CD14-positive monocyte (primary cell): ENCODE results near the gene SLC43A2. TPM values are rescaled to one million over a fixed set of nuclear protein-coding genes. Genes with fewer than 3 reads are reported as not detected.
A peak's percentile ranks its signal among the peaks of the same experiment; 100 is the strongest.

Experiments
- DNase-seq, 3 donors: peaks; one replicate each; pipeline ENCODE4 v3.0.0-alpha.2; 2011 to 2022
- H2AFZ ChIP-seq: 2 replicates; pipeline ENCODE4 v1.6.0; 2012; ENCODE audit warnings: mild to moderate bottlenecking, low read depth, low read length, inconsistent platforms; ENCODE audit not compliant: insufficient read depth, poor library complexity, severe bottlenecking
- H3K27ac ChIP-seq, 2 donors: 1 replicate in 1 of 2; 2 replicates in 1 of 2; pipeline ENCODE4 v1.5.1; 2012 to 2013; ENCODE audit warnings: low read length in 2 of 2, control low read depth in 1 of 2, inconsistent platforms in 1 of 2, low read depth in 1 of 2, mild to moderate bottlenecking in 1 of 2
- H3K27me3 ChIP-seq, 2 donors: one replicate each; pipeline versions ENCODE4 v1.6.0 to v1.6.1; 2011 to 2013; ENCODE audit warnings: low read length in 2 of 2; ENCODE audit not compliant: control insufficient read depth in 2 of 2, insufficient read depth in 2 of 2
- H3K36me3 ChIP-seq, 2 donors: replicated peaks in 1 of 2; 1 replicate in 1 of 2; 2 replicates in 1 of 2; pipeline versions ENCODE4 v1.5.1 to v1.6.1; 2012 to 2013; ENCODE audit warnings: low read length in 2 of 2, control low read depth in 1 of 2, inconsistent platforms in 1 of 2, mild to moderate bottlenecking in 1 of 2; ENCODE audit not compliant: insufficient read depth in 2 of 2, control insufficient read depth in 1 of 2
- H3K4me1 ChIP-seq, 2 donors: 1 replicate in 1 of 2; 2 replicates in 1 of 2; pipeline versions ENCODE4 v1.5.1 to v1.6.1; 2012 to 2013; ENCODE audit warnings: low read length in 2 of 2, control low read depth in 1 of 2, inconsistent platforms in 1 of 2, mild to moderate bottlenecking in 1 of 2, moderate library complexity in 1 of 2; ENCODE audit not compliant: insufficient read depth in 2 of 2, control insufficient read depth in 1 of 2
- H3K4me2 ChIP-seq: replicated peaks from 2 replicates; pipeline ENCODE3; 2012; ENCODE audit warnings: low read length, moderate library complexity, mild to moderate bottlenecking; ENCODE audit not compliant: poor library complexity, severe bottlenecking; ENCODE audit errors: extremely low read depth
- H3K4me3 ChIP-seq, 3 experiments: fragments of 200-600 bp in 1 of 3; sonication (generic) in 1 of 3; replicated peaks in 1 of 3; 1 replicate in 2 of 3; 2 replicates in 1 of 3; pipeline ENCODE4 v1.5.1; 2011 to 2013; ENCODE audit warnings: low read length in 3 of 3, mild to moderate bottlenecking in 3 of 3, control low read depth in 2 of 3, low read depth in 2 of 3, inconsistent platforms in 1 of 3, moderate library complexity in 1 of 3
- H3K79me2 ChIP-seq: 2 replicates; pipeline ENCODE4 v1.6.0; 2012; ENCODE audit warnings: mild to moderate bottlenecking, control low read depth, inconsistent platforms, low read length, moderate library complexity; ENCODE audit not compliant: insufficient read depth
- H3K9ac ChIP-seq: 2 replicates; pipeline ENCODE4 v1.6.0; 2017; ENCODE audit warnings: low read length, mild to moderate bottlenecking; ENCODE audit not compliant: insufficient read depth, poor library complexity, severe bottlenecking
- H3K9me3 ChIP-seq, 2 donors: replicated peaks in 1 of 2; 1 replicate in 1 of 2; 2 replicates in 1 of 2; pipeline versions ENCODE4 v1.5.1 to v1.6.1; 2012 to 2013; ENCODE audit warnings: low read length in 2 of 2, control low read depth in 1 of 2; ENCODE audit not compliant: control insufficient read depth in 1 of 2, insufficient read depth in 1 of 2
- H4K20me1 ChIP-seq: 2 replicates; pipeline ENCODE4 v1.6.0; 2012; ENCODE audit warnings: mild to moderate bottlenecking, low read length, control low read depth, moderate library complexity; ENCODE audit not compliant: insufficient read depth
- H3K27ac Mint-ChIP-seq, 7 donors: one replicate each; pipeline ENCODE4 v1.8.0; 2020; ENCODE audit warnings: mild to moderate bottlenecking in 7 of 7, mixed read lengths in 7 of 7, moderate library complexity in 6 of 7, inconsistent platforms in 2 of 7
- H3K27me3 Mint-ChIP-seq, 3 donors: one replicate each; pipeline ENCODE4 v1.8.0; 2021 to 2022; ENCODE audit warnings: low read depth in 3 of 3, mild to moderate bottlenecking in 3 of 3, mixed read lengths in 3 of 3, moderate library complexity in 3 of 3, inconsistent platforms in 1 of 3
- H3K36me3 Mint-ChIP-seq, 2 donors: one replicate each; pipeline ENCODE4 v1.8.0; 2020; ENCODE audit warnings: mixed read lengths in 2 of 2, inconsistent platforms in 1 of 2, mild to moderate bottlenecking in 1 of 2
- H3K4me1 Mint-ChIP-seq: one replicate; pipeline ENCODE4 v1.8.0; 2020; ENCODE audit warnings: mild to moderate bottlenecking, mixed read lengths
- H3K4me3 Mint-ChIP-seq, 2 donors: one replicate each; pipeline ENCODE4 v1.8.0; 2020; ENCODE audit warnings: mild to moderate bottlenecking in 2 of 2, mixed read lengths in 2 of 2, moderate library complexity in 1 of 2
- H3K9me3 Mint-ChIP-seq, 7 donors: one replicate each; pipeline ENCODE4 v1.8.0; 2020 to 2022; ENCODE audit warnings: mixed read lengths in 7 of 7, mild to moderate bottlenecking in 6 of 7, moderate library complexity in 6 of 7, inconsistent platforms in 2 of 7
- CTCF ChIP-seq: fragments of 200-600 bp; IDR thresholded peaks from one replicate; pipeline ENCODE4 v1.8.0; 2022; ENCODE audit warnings: antibody characterized with exemption, mild to moderate bottlenecking
- WGBS: methylation state at CpG from one replicate; pipeline ENCODE4 v1.1.5; 2013; ENCODE audit warnings: missing lambda C conversion rate; ENCODE audit not compliant: insufficient coverage; 5-methylcytosine and 5-hydroxymethylcytosine counted together
- intact Hi-C, 2 donors: fragments of 100-400 bp; cut with micrococcal nuclease; formaldehyde crosslinking; loops; one replicate each; pipeline versions ENCODE4 v1.15.0 to v1.15.1; 2023
- polyA plus RNA-seq, 3 donors: library from polyadenylated mRNA; depleted of rRNA in 1 of 3; unstranded in 2 of 3; stranded (reverse) in 1 of 3; fragments of 300-500 nt in 2 of 3; fragments of >200 nt in 1 of 3; fragmentation: Illumina TruSeq in 2 of 3; gene quantifications; 1 replicate in 2 of 3; 2 replicates in 1 of 3; pipeline ENCODE4 v1.2.3, GENCODE V29; 2012 to 2021

The SLC43A2 gene
- polyA plus RNA-seq, 3 donors: 115 to 151 (median 117) TPM

GRCh38 chr17:1608676-1609075 lies 20.0 kb downstream of the SLC43A2 start:
- Histone ChIP-seq H3K27ac (peak overlapping the region; percentile 99 to 100), H4K20me1 (no peaks in the 10 kb centered on the region), H3K27me3 (no peaks in the 10 kb centered on the region), H3K79me2 (peaks cover 34% of the 10 kb centered on the region), H3K4me2 (peak overlapping the region; percentile 13), H2AFZ (no peak overlapping the region), H3K4me3 (no peak overlapping the region), H3K9me3 (no peaks in the 10 kb centered on the region), H3K36me3 (peaks cover 53 to 75% of the 10 kb centered on the region in 2 donors), H3K9ac (peak overlapping the region; percentile 89), H3K4me1 (peaks cover 91 to 92% of the 10 kb centered on the region in 2 donors)
- peaks cover 77% of the 10 kb centered on the region for H3K4me1 Mint-ChIP-seq
- peak in 1 of 3 donors; percentile 17 for DNase-seq
- no peak for TF ChIP-seq CTCF
- peaks cover 2 to 4% (median 2%) of the 10 kb centered on the region in 3 donors for H3K27me3 Mint-ChIP-seq
- intact Hi-C loops: loop anchor here (2.0 to 5.0 kb wide), 2 partner anchors 32 to 36 kb away; no protein-coding TSS in a partner anchor
- peaks cover 0 to 3% (median 0%) of the 10 kb centered on the region in 7 donors for H3K9me3 Mint-ChIP-seq
- peak overlapping the region; percentile 98 to 100 (median 100) for H3K27ac Mint-ChIP-seq
- peak overlapping the region in 1 of 2 donors; percentile 46 for H3K4me3 Mint-ChIP-seq
- 97% methylated on average over 3 of the region's 7 CpGs for WGBS
- peaks cover 70 to 88% of the 10 kb centered on the region in 2 donors for H3K36me3 Mint-ChIP-seq

- H3K9me3 ChIP-seq: no peaks in the 10 kb centered on the region
- H3K4me3 Mint-ChIP-seq: peak overlapping the region in 1 of 2 donors; percentile 39
- H3K27me3 Mint-ChIP-seq: peaks cover 0 to 4% (median 2%) of the 10 kb centered on the region in 3 donors
- H3K27ac Mint-ChIP-seq: peak overlapping the region; percentile 98 to 100 (median 100)
- H2AFZ ChIP-seq: no peak overlapping the region
- DNase-seq: peak in 1 of 3 donors; percentile 30
- H3K36me3 ChIP-seq: peaks cover 53 to 75% of the 10 kb centered on the region in 2 donors
- peaks cover 0 to 3% (median 1%) of the 10 kb centered on the region in 7 donors for H3K9me3 Mint-ChIP-seq
- no peak overlapping the region for H3K4me3 ChIP-seq
- H3K9ac ChIP-seq: peak overlapping the region; percentile 89
- H3K27ac ChIP-seq: peak overlapping the region; percentile 99 to 100
- intact Hi-C loops: loop anchor here (1.0 to 5.0 kb wide), 5 partner anchors 17 to 36 kb away; no protein-coding TSS in a partner anchor
- H3K4me1 Mint-ChIP-seq: peaks cover 70% of the 10 kb centered on the region
- H3K36me3 Mint-ChIP-seq: peaks cover 68 to 88% of the 10 kb centered on the region in 2 donors
- no peaks in the 10 kb centered on the region for H4K20me1 ChIP-seq
- no peaks in the 10 kb centered on the region for H3K27me3 ChIP-seq
- peaks cover 84% of the 10 kb centered on the region in 2 donors for H3K4me1 ChIP-seq
- TF ChIP-seq CTCF: no peak
- no peak overlapping the region for H3K4me2 ChIP-seq
- H3K79me2 ChIP-seq: peaks cover 29% of the 10 kb centered on the region
- WGBS: 66% methylated on average over 4 of the region's 5 CpGs
These were observed 20.7 kb downstream of the SLC43A2 start for GRCh38 chr17:1607971-1608320.
